PC-3 (cell line): ENCODE results near the gene FGGY. TPM values are rescaled to one million over a fixed set of nuclear protein-coding genes. Genes with fewer than 3 reads are reported as not detected.

Experiments
- ATAC-seq: fragments of 200-7000 bp; cut with Tn5 transposase; 2 replicates; pipeline ENCODE4 v1.9.1; 2020; ENCODE audit warnings: mild to moderate bottlenecking, moderate library complexity
- BruUV-seq: library from RNA; stranded (reverse); fragments of 400-500 nt; replicated peaks from 2 replicates; lab custom pipeline; 2021; lab: Mats Ljungman, UMichigan
- CTCF ChIA-PET: fragments of 300-600 bp; sonication (Branson Sonifier 250); formaldehyde crosslinking; loops from one replicate; lab custom pipeline; 2022; ENCODE audit warnings: antibody characterized with exemption; lab: Charles Lee
- POLR2A ChIA-PET: fragments of 300-600 bp; sonication (Branson Sonifier 250); formaldehyde crosslinking; loops from one replicate; lab custom pipeline; 2022; ENCODE audit warnings: antibody characterized with exemption; ENCODE audit not compliant: unreplicated experiment; lab: Charles Lee
- DNase-seq: peaks from one replicate; pipeline ENCODE4 v3.0.0-alpha.2; 2015
- H2AFZ ChIP-seq: fragments of 300-600 bp; sonication (generic); 2 replicates; pipeline ENCODE4 v1.6.0; 2016; ENCODE audit warnings: antibody characterized with exemption, low read length
- H3F3A ChIP-seq: fragments of 300-600 bp; sonication (generic); one replicate; pipeline ENCODE4 v1.6.0; 2017; ENCODE audit warnings: antibody characterized with exemption, low read length, control low read depth, mild to moderate bottlenecking; ENCODE audit not compliant: unreplicated experiment
- H3K27ac ChIP-seq: fragments of 300-600 bp; sonication (generic); 2 replicates; pipeline ENCODE4 v1.5.1; 2016; ENCODE audit warnings: mild to moderate bottlenecking, low read length
- H3K27me3 ChIP-seq: fragments of 300-600 bp; sonication (generic); 2 replicates; pipeline ENCODE4 v1.6.1; 2016; ENCODE audit warnings: low read length, mixed read lengths
- H3K36me3 ChIP-seq: fragments of 300-600 bp; sonication (generic); 2 replicates; pipeline ENCODE4 v1.6.1; 2016; ENCODE audit warnings: low read depth, mixed run types, low read length, mixed read lengths
- H3K4me1 ChIP-seq: fragments of 300-600 bp; sonication (generic); 2 replicates; pipeline ENCODE4 v1.5.1; 2016; ENCODE audit warnings: low read length; ENCODE audit not compliant: insufficient read depth
- H3K4me2 ChIP-seq: fragments of 300-600 bp; sonication (generic); 2 replicates; pipeline ENCODE4 v1.6.0; 2016; ENCODE audit warnings: low read length
- H3K4me3 ChIP-seq: fragments of 300-600 bp; sonication (generic); 2 replicates; pipeline ENCODE4 v1.5.1; 2016; ENCODE audit warnings: mild to moderate bottlenecking, low read length, mixed read lengths
- H3K79me2 ChIP-seq: fragments of 300-600 bp; sonication (generic); 2 replicates; pipeline ENCODE4 v1.6.1; 2017; ENCODE audit warnings: low read length, mixed read lengths
- H3K9ac ChIP-seq: fragments of 300-600 bp; sonication (generic); 2 replicates; pipeline ENCODE4 v1.6.0; 2016; ENCODE audit warnings: mild to moderate bottlenecking, low read length
- H3K9me2 ChIP-seq: fragments of 300-600 bp; sonication (generic); replicated peaks from 2 replicates; pipeline ENCODE4 v1.6.1; 2016; ENCODE audit warnings: mixed run types, low read length, mixed read lengths
- H3K9me3 ChIP-seq: fragments of 300-600 bp; sonication (generic); 2 replicates; pipeline ENCODE4 v1.6.1; 2016; ENCODE audit warnings: low read length, mixed read lengths
- H4K20me1 ChIP-seq: fragments of 300-600 bp; sonication (generic); 2 replicates; pipeline ENCODE4 v1.6.1; 2016; ENCODE audit warnings: low read length, mixed read lengths
- EZH2 ChIP-seq: fragments of 300-600 bp; sonication (generic); IDR thresholded peaks from one replicate; pipeline ENCODE4 v1.6.1; 2017; ENCODE audit warnings: antibody characterized with exemption, mild to moderate bottlenecking, low read length; ENCODE audit not compliant: unreplicated experiment
- EZH2phosphoT487 ChIP-seq: fragments of 300-600 bp; sonication (generic); IDR thresholded peaks from 2 replicates; pipeline ENCODE4 v1.6.1; 2018; ENCODE audit warnings: mild to moderate bottlenecking, antibody characterized with exemption, low read length, borderline replicate concordance
- intact Hi-C: fragments of 100-400 bp; cut with micrococcal nuclease; formaldehyde crosslinking; loops from 2 replicates; pipeline ENCODE4 v1.9.0; 2023
- total RNA-seq: library from RNA; depleted of rRNA; stranded (reverse); fragments of >200 nt; gene quantifications from 2 replicates; pipeline ENCODE4 v1.2.3, GENCODE V29; 2014
- TF ChIP-seq, protein P1 (sequence below): fragments of 300-600 bp; sonication (generic); conservative IDR thresholded peaks from 2 replicates; pipeline ENCODE4 v1.5.1; 2017; ENCODE audit warnings: antibody characterized with exemption, low read depth, mild to moderate bottlenecking, low read length

Gene FGGY
- total RNA-seq, 1 experiment from 2014 or later = 7.4 TPM

DNA sequence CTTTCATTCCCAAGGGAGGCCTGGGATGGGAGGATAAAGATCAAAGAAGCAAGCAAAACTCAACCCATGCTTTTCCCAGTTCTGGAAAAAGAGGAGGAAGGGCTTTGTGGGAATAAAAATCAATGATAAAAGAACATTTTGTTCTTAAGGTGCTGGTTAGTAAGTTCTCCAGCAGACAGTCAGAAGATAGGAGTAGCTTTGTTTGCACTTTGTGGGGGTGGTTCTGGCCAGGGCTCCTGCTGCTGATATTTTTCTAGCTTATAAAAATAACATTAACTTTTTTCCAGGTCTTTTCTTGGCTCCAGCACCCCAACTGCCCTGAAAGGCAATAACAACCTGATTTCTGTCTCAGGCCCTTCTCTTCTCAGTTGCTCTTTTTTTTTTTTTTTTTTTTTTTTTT, 220.0 kb downstream of the FGGY start:
- CTCF ChIA-PET = no interaction called here
- POLR2A ChIA-PET = no interaction called here

DNA sequence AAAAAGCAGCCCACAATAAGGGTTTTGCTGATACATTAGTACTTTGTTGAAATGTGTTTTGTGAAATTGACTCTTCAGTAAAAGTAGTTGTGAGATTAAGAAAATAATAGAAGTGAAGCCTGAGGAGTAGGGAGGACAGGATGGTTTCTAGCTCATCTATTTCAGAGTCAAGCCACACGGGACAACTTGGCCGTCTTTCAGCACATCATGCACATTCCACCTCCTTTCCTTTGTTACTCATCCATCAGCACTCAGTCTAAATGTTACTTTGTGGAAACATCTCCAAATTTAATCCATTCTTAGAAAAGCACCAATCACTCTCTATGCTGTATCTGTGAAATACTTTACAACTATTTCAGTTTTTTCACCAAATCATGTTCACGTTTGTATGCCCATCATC, 223.3 kb downstream of the FGGY start:
- Histone ChIP-seq H3K4me2 (no peak overlapping the region), H4K20me1 (no peaks in the 10 kb centered on the region), H2AFZ (no peak overlapping the region), H3K9me3 (no peaks in the 10 kb centered on the region), H3K9me2 (no peaks in the 10 kb centered on the region), H3F3A (no peaks in the 10 kb centered on the region), H3K27me3 (no peaks in the 10 kb centered on the region), H3K27ac (no peak overlapping the region), H3K79me2 (no peaks in the 10 kb centered on the region), H3K4me3 (no peak overlapping the region), H3K9ac (no peak overlapping the region), H3K4me1 (no peaks in the 10 kb centered on the region), H3K36me3 (no peaks in the 10 kb centered on the region)
- BruUV-seq = no TSS peak
- intact Hi-C loops = no loop called here
- ATAC-seq = no peak
- TF ChIP-seq EZH2phosphoT487 (no peak), EZH2 (no peak)
- TF ChIP-seq, protein P1, sequence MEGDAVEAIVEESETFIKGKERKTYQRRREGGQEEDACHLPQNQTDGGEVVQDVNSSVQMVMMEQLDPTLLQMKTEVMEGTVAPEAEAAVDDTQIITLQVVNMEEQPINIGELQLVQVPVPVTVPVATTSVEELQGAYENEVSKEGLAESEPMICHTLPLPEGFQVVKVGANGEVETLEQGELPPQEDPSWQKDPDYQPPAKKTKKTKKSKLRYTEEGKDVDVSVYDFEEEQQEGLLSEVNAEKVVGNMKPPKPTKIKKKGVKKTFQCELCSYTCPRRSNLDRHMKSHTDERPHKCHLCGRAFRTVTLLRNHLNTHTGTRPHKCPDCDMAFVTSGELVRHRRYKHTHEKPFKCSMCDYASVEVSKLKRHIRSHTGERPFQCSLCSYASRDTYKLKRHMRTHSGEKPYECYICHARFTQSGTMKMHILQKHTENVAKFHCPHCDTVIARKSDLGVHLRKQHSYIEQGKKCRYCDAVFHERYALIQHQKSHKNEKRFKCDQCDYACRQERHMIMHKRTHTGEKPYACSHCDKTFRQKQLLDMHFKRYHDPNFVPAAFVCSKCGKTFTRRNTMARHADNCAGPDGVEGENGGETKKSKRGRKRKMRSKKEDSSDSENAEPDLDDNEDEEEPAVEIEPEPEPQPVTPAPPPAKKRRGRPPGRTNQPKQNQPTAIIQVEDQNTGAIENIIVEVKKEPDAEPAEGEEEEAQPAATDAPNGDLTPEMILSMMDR = no peak
- CTCF ChIA-PET = no interaction called here
- POLR2A ChIA-PET = no interaction called here
- no peak for DNase-seq

More for the DNA sequence above, 220.0 kb downstream of the FGGY start:
- H3K79me2 ChIP-seq = no peaks in the 10 kb centered on the region
- H3F3A ChIP-seq = no peaks in the 10 kb centered on the region
- DNase-seq = no peak
- no peak overlapping the region for H2AFZ ChIP-seq
- H3K9me3 ChIP-seq = no peaks in the 10 kb centered on the region
- no peak overlapping the region for H3K4me3 ChIP-seq
- H3K36me3 ChIP-seq = no peaks in the 10 kb centered on the region
- H3K27ac ChIP-seq = no peak overlapping the region
- no peaks in the 10 kb centered on the region for H3K9me2 ChIP-seq
- no peaks in the 10 kb centered on the region for H3K4me1 ChIP-seq
- no peak for ATAC-seq
- no peak overlapping the region for H3K4me2 ChIP-seq
- no peaks in the 10 kb centered on the region for H4K20me1 ChIP-seq
- no peaks in the 10 kb centered on the region for H3K27me3 ChIP-seq
- TF ChIP-seq EZH2phosphoT487 (no peak), EZH2 (no peak)
- TF ChIP-seq, protein P1 = no peak
- BruUV-seq = no TSS peak
- no peak overlapping the region for H3K9ac ChIP-seq
- intact Hi-C loops = no loop called here

DNA sequence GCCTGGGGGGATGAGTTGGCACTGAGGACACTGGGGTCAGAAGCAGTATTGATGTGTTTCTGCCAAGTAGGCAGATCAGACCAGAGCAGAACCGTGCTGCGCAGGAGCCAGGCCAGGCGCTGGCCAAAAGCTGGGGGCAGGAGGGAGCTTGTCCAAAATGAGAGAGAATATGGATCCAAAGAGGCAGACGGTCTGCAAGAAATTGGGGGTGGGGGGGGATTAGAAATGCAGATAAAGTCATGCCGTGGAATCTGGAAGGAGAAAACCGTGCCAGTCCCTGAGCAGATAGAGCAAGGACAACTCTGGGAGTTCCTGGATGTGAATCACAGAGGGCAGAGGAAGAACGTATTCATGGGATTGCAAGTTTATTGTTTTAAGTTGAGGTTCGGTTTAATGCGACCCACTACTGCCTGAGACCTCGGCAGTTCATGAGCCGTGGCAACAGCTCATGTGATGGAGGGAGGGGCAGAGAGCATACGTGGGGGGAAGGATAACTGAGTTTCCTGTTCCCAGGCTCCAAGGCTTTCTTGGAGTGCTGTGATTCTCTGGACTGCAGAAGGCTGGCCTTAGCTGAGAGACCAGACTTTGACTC, 224.0 kb downstream of the FGGY start:
- CTCF ChIA-PET = no interaction called here
- no peaks in the 10 kb centered on the region for H3K4me1 ChIP-seq
- H3K79me2 ChIP-seq = no peaks in the 10 kb centered on the region
- intact Hi-C loops = no loop called here
- H3K4me3 ChIP-seq = no peak overlapping the region
- no peak overlapping the region for H3K9ac ChIP-seq
- no peaks in the 10 kb centered on the region for H3K36me3 ChIP-seq
- H3K9me2 ChIP-seq = no peaks in the 10 kb centered on the region
- H3F3A ChIP-seq = no peaks in the 10 kb centered on the region
- H3K27ac ChIP-seq = no peak overlapping the region
- H3K27me3 ChIP-seq = no peaks in the 10 kb centered on the region
- no peak for TF ChIP-seq EZH2
- TF ChIP-seq, protein P1 = no peak
- TF ChIP-seq EZH2phosphoT487 = no peak
- POLR2A ChIA-PET = no interaction called here
- no peaks in the 10 kb centered on the region for H3K9me3 ChIP-seq
- DNase-seq (no peak), ATAC-seq (no peak)
- H2AFZ ChIP-seq = no peak overlapping the region
- no peaks in the 10 kb centered on the region for H4K20me1 ChIP-seq
- no peak overlapping the region for H3K4me2 ChIP-seq
- no TSS peak for BruUV-seq
